Measurements from ENCODE around the gene PDCD4. TPM values are rescaled to one million over a fixed set of nuclear protein-coding genes. Genes with fewer than 3 reads are reported as not detected.

Gene PDCD4
- total and polyA plus RNA-seq, 2 of the 8 experiments (the other 6 are each of a cell fraction or from before 2014, with no cell fraction given), result 3.3 to 26.8 TPM

GRCh38 chr10:110840225-110840922, 31.4 kb upstream of the PDCD4 start (continued):
- TF ChIP-seq CHD7 (IDR thresholded peaks at IDR 0.05; ENCODE audit: insufficient replicate concordance, low read length), result no peak
- TF ChIP-seq TBP (IDR thresholded peaks at IDR 0.05; ENCODE audit: low read depth, low read length), result no peak
- no peak for TF ChIP-seq NRF1 (IDR thresholded peaks at IDR 0.05; ENCODE audit: low read depth, low read length)
